ENCODE data around the gene LRRC75B.
"Not testable (repeated sequence)": the region's sequence is repeated elsewhere in the genome, so short reads cannot be mapped to it uniquely, and the experiment has no call there.

LRRC75B gene

DNA sequence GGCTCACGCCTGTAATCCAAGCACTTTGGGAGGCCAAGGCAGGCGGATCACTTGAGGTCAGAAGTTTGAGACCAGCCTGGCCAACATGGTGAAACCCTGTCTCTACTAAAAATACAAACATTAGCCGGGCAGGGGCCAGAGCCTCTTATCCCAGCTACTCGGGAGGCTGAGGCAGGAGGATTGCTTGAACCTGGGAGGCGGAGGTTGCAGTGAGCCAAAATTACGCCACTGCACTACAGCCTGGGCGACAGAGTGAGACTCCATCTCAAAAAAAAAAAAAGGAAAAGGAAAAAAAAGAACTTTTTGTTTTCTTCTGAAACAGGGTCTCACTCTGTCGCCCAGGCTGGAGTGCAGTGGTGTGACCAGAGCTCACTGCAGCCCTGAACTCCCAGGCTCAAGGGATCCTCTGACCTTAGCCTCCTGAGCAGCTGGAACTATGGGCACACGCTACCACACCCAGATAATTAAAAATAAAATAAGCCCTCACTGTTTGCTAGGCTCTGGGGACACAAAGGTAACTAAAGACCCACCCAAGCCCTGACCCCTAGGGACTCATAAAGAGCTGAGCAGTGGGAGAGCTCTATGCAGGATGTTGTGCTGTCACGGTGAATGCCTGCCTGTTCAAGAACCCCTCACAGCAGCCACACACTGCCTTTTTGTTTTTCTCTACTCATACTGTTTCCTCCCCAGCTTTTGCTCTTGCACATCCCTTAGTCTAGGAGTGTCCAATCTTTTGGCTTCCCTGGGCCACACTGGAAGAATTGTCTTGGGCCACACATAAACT lies 40.2 kb downstream of the LRRC75B start:
- not testable (repeated sequence) for DNase-seq

GRCh38 chr22:24550902-24551435 lies 41.9 kb downstream of the LRRC75B start:
- no peak for DNase-seq

- no peak for DNase-seq
Observed at GRCh38 chr22:24550028-24550901, 42.6 kb downstream of the LRRC75B start.

DNA sequence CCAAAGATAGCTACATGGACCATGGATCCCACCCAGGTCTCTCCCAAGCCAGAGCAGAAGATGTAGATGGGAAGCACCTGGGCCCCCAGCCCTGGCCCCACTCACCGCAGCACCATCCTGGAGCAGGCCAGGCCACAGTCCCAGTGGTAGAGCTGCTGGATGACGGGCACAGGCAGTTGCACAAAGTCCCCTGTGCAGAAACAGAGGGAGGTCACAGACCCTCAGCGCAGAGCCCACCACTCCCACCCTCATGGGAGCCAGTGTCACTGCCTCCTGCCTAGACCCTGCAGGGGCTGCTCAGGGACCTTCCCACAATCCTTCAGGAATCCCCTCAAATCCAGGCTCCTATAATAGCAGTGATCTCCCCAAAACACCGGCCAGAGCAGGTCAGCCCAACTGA lies 44.1 kb downstream of the LRRC75B start:
- no peak for DNase-seq

GRCh38 chr22:24543679-24544243 lies 49.1 kb downstream of the LRRC75B start:
- DNase-seq, result no peak

- DNase-seq, result no peak
Observed at GRCh38 chr22:24543185-24543601, 49.7 kb downstream of the LRRC75B start.

DNA sequence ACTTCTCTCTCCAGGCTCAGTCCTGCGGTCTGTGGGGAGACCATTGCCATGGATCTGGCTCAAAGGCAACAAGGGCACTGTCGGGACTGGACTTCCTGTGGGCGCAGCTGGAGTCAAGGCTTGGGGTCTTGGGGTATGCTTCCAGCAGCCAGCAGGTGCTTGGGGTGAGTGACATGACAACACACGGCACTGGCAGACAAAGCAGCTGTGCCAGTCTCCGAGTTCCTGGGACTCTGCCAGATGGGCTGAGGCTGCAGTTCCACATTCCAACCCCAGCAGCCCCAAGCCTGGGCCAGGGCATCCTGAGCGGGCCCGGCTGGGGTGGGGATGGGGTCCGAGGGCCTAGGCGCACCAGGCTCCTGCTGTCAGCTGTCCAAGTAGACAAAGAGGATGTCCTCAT lies 50.2 kb downstream of the LRRC75B start:
- no peak for DNase-seq

- no peak for DNase-seq
Observed at GRCh38 chr22:24541681-24542515, 51.0 kb downstream of the LRRC75B start.

GRCh38 chr22:24540470-24540869 lies 52.4 kb downstream of the LRRC75B start:
- DNase-seq, result no peak

DNA sequence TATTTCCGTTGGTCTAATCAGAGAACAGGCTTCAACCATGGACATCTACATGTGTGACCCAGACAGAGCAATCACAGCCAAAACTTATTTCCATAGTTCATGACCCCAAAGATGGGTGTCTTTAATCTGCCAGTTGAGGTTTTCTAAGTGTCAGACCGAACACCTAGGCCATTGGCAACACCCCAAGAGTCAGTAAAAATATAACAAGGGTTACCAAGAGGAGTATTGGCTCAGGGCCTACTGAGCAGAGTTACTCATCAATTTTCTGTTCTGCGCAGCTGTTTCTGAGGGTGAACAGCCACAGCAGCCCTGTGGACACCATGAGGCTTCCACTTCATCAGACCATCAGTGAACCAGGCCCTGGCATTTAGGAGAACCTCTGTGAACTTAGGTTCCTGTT lies 56.8 kb downstream of the LRRC75B start:
- no peak for DNase-seq

All from EL (cell line).